K562 (cell line): ENCODE results near the gene SKP2. TPM values are rescaled to one million over a fixed set of nuclear protein-coding genes. Genes with fewer than 3 reads are reported as not detected.

Experiments used
- ARID2 ChIP-seq: fragments of 450-650 bp; IDR thresholded peaks from 2 replicates; pipeline ENCODE4 v1.6.1; 2017; ENCODE audit warnings: antibody characterized with exemption, mild to moderate bottlenecking
- CEBPG ChIP-seq, 3 experiments: fragments of 200-800 bp in 1 of 3; sonication (Bioruptor generic) in 1 of 3; sonication (generic) in 1 of 3; formaldehyde crosslinking in 1 of 3; IDR thresholded peaks in 2 of 3; conservative IDR thresholded peaks in 1 of 3; 2 replicates each; pipeline versions ENCODE4 v1.6.1 to v1.8.0; 2016 to 2022; ENCODE audit warnings: missing compliant biosample characterization in 2 of 3, missing genetic modification characterization in 2 of 3, mild to moderate bottlenecking in 1 of 3, missing genetic modification reagents in 1 of 3
- E2F4 ChIP-seq: sonication (generic); formaldehyde crosslinking; IDR thresholded peaks from 2 replicates; pipeline ENCODE4 v1.8.0; 2022; ENCODE audit warnings: mild to moderate bottlenecking, low read depth, missing genetic modification reagents
- ESRRA ChIP-seq: fragments of 450-650 bp; IDR thresholded peaks from 2 replicates; pipeline ENCODE4 v1.6.1; 2014; ENCODE audit warnings: low read depth, mild to moderate bottlenecking, moderate library complexity, borderline replicate concordance
- JUNB ChIP-seq: fragments of 450-650 bp; formaldehyde crosslinking; conservative IDR thresholded peaks from 2 replicates; pipeline ENCODE4 v1.4.0; 2020; ENCODE audit warnings: mild to moderate bottlenecking
- MXI1 ChIP-seq: IDR thresholded peaks from 2 replicates; pipeline ENCODE4 v1.6.1; 2011; ENCODE audit warnings: low read depth, mild to moderate bottlenecking, improper control_type of control experiment, low read length
- NEUROD1 ChIP-seq: fragments of 150-350 bp; IDR thresholded peaks from 2 replicates; pipeline ENCODE4 v1.6.1; 2014; ENCODE audit warnings: borderline replicate concordance, low read length, low read depth; ENCODE audit not compliant: partially characterized antibody
- RAD51 ChIP-seq: fragments of 450-650 bp; IDR thresholded peaks from 2 replicates; pipeline ENCODE4 v1.7.1; 2016; ENCODE audit warnings: low read depth, mild to moderate bottlenecking, borderline replicate concordance
- RBM14 ChIP-seq: fragments of 200-400 bp; formaldehyde crosslinking; IDR thresholded peaks from 2 replicates; pipeline ENCODE4 v1.6.1; 2018; ENCODE audit warnings: low read depth, mild to moderate bottlenecking, low read length, moderate library complexity, borderline replicate concordance; ENCODE audit not compliant: insufficient read depth
- SRF ChIP-seq, 2 experiments: fragments of 250-450, 450-650 bp in 1 of 2; sonication (Bioruptor Pico) in 1 of 2; sonication (generic) in 1 of 2; formaldehyde crosslinking; IDR thresholded peaks; 2 replicates each; pipeline versions ENCODE4 v1.5.0 to v1.5.1; 2020 to 2022; ENCODE audit warnings: mild to moderate bottlenecking in 1 of 2, missing genetic modification reagents in 1 of 2
- TEAD1 ChIP-seq, 2 experiments: fragments of 450-650 bp in 1 of 2; sonication (generic) in 1 of 2; formaldehyde crosslinking; IDR thresholded peaks; 2 replicates each; pipeline versions ENCODE4 v1.4.0 to v1.8.0; 2020 to 2022; ENCODE audit warnings: mild to moderate bottlenecking in 2 of 2, missing genetic modification reagents in 1 of 2
- ZNF133 ChIP-seq: fragments of 250-450 bp; sonication (Bioruptor Pico); IDR thresholded peaks from 2 replicates; pipeline ENCODE4 v1.4.0; 2020; ENCODE audit warnings: mild to moderate bottlenecking
- ZNF197 ChIP-seq: fragments of 200-800 bp; sonication (Bioruptor generic); IDR thresholded peaks from 2 replicates; pipeline ENCODE4 v1.6.1; 2016; ENCODE audit warnings: low read depth, missing genetic modification characterization, missing compliant biosample characterization
- ZNF518B ChIP-seq: fragments of 250-450 bp; sonication (Bioruptor Pico); IDR thresholded peaks from 2 replicates; pipeline ENCODE4 v1.5.0; 2021; ENCODE audit warnings: mild to moderate bottlenecking, moderate library complexity
- ZNF609 ChIP-seq: sonication (generic); formaldehyde crosslinking; IDR thresholded peaks from 2 replicates; pipeline ENCODE4 v1.8.1; 2023; ENCODE audit warnings: missing genetic modification reagents, mild to moderate bottlenecking, borderline replicate concordance
- polyA plus RNA-seq, 8 experiments: library from polyadenylated mRNA; depleted of rRNA in 4 of 8; stranded (reverse) in 5 of 8; unstranded in 3 of 8; fragments of >200 nt; fragmentation: Nextera tagmentation in 2 of 8; fragmentation: Illumina TruSeq in 1 of 8; extraction: Ambion mirVana in 2 of 8; extraction: Trizol in 1 of 8; gene quantifications; 2 replicates each; pipeline versions ENCODE4 v1.2.1 to v1.2.3, GENCODE V29; 2011 to 2014; ENCODE audit warnings: inconsistent platforms in 1 of 8, missing spikeins in 1 of 8
- total RNA-seq, 7 experiments: library from RNA; depleted of rRNA in 6 of 7; stranded (reverse); fragments of >200 nt in 6 of 7; fragmentation: Illumina TruSeq in 2 of 7; extraction: Trizol in 2 of 7; gene quantifications; 2 replicates each; pipeline versions ENCODE4 v1.2.1 to v1.2.3, GENCODE V29; 2011 to 2021; ENCODE audit warnings: low replicate concordance in 1 of 7

SKP2 gene
- total and polyA plus RNA-seq, 9 of the 15 experiments (the other 6 are each of a cell fraction or from before 2014, with no cell fraction given), result 30.0 to 97.5 (median 80.8) TPM

- no peak for TF ChIP-seq ZNF518B (CRISPR knock-in tag)
- peak; percentile 45; the same call in 1 of the 2 replicates for TF ChIP-seq ESRRA
- no peak for TF ChIP-seq RBM14
- TF ChIP-seq TEAD1 (CRISPR knock-in tag; IDR thresholded peaks at IDR 0.05), result peak in 1 of 2 experiments; percentile 10; a peak in 1 of 4 replicates
- TF ChIP-seq E2F4 (CRISPR knock-in tag), result peak; percentile 65; the same call in 1 of the 2 replicates
- TF ChIP-seq NEUROD1, result peak; percentile 19
- TF ChIP-seq CEBPG (CRISPR knock-in tag; IDR thresholded peaks at IDR 0.05), result no peak
- TF ChIP-seq CEBPG (tag; conservative IDR thresholded peaks at IDR 0.05 in 1 of 2, IDR thresholded peaks at IDR 0.05 in 1 of 2), result no peak
- peak in 1 of 2 experiments; percentile 77; a peak in 1 of 4 replicates for TF ChIP-seq SRF (CRISPR knock-in tag; IDR thresholded peaks at IDR 0.05)
- no peak for TF ChIP-seq ARID2
- TF ChIP-seq ZNF133, result no peak
- peak; percentile 71; the same call in 1 of the 2 replicates for TF ChIP-seq ZNF197 (CRISPR knock-in tag)
- TF ChIP-seq JUNB (CRISPR knock-in tag), result no peak
- peak; percentile 62; the same call in 1 of the 2 replicates for TF ChIP-seq MXI1
- TF ChIP-seq ZNF609 (CRISPR knock-in tag), result no peak
- 0 out of 2 replicates have a peak, but pooled peaks have one; percentile 24 for TF ChIP-seq RAD51
Measured at GRCh38 chr5:36151434-36152323, at the start of gene SKP2, which contains the start of gene LMBRD2 (continued).
